GM12892 (cell line): ENCODE measurements around the gene PROZ.

Source experiments
- POLR2A ChIP-seq: IDR thresholded peaks from 2 replicates; pipeline ENCODE4 v1.6.1; 2011; ENCODE audit warnings: low read depth, low read length, control low read depth
- TAF1 ChIP-seq: IDR thresholded peaks from 2 replicates; pipeline ENCODE4 v1.6.1; 2011; ENCODE audit warnings: low read depth, mild to moderate bottlenecking, control low read depth, low read length, borderline replicate concordance

DNA sequence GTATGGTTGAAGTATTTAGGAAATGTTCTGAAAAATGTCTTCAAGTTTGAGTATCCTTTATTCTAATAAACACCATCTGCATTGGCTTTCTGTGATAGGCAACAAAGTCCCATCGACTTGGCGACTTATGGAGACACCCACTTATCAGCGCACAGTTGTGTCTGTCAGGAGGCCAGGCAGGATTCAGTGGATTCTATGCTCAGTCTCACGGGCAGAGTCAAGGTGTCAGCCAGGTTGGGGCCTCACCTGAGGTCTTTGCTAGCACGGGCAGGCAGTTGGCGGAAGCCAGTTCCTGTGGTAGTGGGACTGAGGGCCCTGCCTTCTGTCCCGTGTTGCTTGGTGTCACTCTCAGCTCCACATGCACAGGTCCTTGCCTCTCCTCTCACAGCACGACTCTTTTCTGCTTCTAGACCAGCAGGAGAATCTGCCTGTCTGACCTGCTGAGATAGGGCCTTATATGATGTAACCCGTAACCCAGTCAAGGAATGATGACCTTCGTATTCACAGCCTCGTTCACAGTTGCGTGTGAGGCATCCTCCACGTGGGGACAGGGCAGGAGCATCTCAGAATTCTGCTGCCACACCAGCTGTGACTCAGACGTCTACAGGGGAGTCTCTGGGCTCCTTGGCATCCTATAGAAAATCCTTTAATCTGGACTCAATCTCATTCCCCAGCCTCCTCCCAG, 61.0 kb downstream of the PROZ start:
- no peak for TF ChIP-seq TAF1
- no peak for TF ChIP-seq POLR2A
